GM19025 (cell line): ENCODE measurements around the gene NAV1.

Source experiments
- ATAC-seq: cut with Tn5 transposase; IDR thresholded peaks from one replicate; pipeline ENCODE4 v1.9.1; 2021; ENCODE audit warnings: mild to moderate bottlenecking, low read depth, moderate library complexity; ENCODE audit not compliant: unreplicated experiment

NAV1 gene

GRCh38 chr1:201503397-201504176 is 35.3 kb upstream of the NAV1 start:
- no peak for ATAC-seq

DNA sequence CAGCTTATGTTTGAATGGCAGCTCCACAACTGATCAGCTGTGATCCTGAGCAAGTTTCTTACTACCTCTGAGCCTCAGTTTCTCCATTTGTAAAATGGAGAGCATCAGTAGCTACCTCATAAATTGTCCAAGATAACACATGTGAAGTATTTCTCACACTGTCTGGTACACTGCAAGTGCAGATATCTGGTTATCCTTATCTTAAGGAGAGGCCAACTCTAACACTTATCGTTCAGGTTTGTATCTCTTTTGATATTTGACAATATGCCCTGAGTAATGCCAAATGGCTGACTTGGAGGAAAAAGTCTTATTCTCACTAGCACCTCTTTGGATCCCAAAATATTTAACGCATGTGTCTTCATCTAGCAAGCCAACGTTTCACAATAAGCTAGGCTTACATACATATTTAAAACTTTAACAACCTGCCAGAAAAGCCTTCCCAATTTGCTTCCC is 34.7 kb upstream of the NAV1 start:
- no peak for ATAC-seq

- no peak for ATAC-seq
Measured at GRCh38 chr1:201504799-201505502, 34.0 kb upstream of the NAV1 start.

DNA sequence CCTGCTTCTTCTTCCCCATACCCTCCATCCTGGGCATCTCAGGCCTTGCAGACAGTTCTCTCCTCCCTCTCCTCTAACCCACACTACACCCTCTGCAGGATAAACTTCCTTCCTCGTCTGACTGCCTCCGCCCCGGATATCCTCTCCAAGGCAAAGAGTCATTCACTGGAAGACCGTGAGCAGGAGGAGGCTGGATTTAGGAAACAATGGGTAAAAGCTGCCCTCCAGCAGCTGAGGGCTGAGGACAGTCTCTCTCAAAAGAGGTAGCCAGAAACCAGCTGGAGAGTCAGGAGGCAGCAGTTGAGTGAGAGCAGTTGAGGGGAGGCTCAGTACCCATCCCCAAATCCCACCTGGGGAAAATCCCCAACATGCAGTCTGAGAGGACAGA is 33.4 kb upstream of the NAV1 start:
- no peak for ATAC-seq

DNA sequence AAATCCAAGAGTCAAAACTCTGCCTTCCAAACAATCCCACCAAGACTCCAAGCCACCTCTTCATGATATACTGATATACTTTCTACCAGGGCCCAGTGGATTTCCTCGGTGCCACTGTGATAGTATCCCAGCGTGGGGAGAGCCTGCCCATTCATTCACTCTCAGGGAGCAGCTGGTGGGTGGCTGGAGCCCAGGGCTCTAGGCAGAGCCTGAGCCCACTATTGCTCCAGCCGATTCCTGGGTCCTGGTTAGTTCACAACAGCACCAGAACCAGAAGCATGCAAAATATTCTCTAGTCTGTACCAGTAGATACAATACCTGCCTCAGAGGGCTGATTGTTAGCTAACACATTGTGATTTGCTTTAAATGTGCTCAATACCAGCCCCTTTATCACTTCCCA is 32.8 kb upstream of the NAV1 start:
- ATAC-seq, result no peak

DNA sequence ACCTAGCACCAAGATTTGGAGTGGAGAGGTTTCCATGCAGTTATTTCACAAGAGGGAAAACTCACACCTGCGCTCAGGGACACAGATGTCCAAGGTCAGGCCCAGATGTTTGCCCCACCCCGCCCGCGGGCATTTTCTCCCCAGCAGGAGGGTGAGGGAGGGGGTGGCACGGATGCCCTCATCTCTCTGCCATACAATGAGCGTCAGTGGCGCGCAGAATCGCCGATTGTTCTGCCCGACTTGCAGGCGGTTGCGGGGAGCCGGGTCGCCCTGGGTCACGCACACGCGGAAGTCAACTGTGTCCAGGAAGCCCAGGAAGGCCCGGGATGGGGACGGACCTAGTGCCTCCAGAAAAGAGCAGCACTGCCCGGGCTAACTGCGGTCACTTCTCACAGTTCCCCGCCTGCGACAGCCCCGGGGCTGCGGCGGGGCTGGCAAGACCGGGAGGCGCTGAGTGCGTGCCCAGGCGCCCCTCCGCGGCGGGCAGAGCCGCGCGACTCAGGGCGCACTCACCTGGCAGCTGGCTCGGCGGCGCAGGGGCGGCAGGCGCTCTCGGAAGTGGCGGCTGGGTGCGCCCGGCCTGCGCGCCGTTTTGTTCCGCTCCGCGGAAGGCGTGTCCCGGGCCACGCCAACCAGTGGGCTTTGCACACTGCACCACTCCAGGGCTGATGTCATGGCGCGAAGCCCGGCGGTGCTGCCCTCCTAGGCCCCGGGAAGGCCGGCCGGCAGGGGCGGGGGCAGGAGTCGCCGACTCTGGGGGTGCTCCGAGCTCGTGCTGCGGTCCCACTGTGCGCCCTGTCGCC is 32.2 kb upstream of the NAV1 start, which contains the start of gene CSRP1:
Gene CSRP1 (minus strand): TSS at position 567 of the 803 bp plus-strand sequence. CDS start 10,820 bp downstream, outside the sequence.
- peak; percentile 91 for ATAC-seq

- no peak for ATAC-seq
Measured at GRCh38 chr1:201507360-201507675, 31.6 kb upstream of the NAV1 start.

GRCh38 chr1:201508809-201509208 is 30.1 kb upstream of the NAV1 start:
- no peak for ATAC-seq

DNA sequence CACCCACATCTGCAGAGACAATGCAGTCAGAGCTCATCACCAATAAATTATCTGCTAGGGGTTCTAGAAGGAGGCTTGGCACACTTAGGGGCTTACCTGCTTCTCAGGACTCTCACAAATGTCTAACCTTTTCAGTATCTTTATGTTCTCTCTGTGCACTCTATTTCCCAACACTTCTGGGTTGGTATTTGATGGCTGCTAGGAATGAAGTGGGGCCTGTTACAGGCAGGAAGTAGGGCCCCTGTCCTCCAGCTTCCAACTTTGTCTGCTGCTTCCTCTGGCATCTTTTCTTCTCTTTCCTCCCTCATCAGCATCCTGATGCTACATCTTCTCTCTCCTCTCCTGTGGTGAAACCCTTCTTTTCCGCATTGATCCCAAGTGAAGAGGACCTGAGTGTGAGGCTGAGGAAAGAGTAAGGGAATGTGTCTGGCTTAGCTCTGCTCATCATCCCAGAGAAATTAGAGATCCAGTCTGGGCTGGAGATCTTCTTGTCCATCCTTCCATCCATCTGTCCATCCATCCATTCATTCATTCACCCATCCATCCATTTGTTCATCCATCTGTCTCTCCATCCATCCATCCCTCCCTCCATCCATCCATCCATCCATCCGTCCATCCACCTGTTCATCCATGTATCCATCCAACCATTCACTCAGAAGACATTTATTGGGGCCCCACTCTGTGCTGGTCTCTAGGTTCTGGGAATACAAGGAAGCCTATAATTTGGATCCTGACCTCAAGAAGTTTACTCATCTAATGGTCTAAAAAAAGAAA is 29.1 kb upstream of the NAV1 start:
- ATAC-seq, result no peak

- no peak for ATAC-seq
Measured at GRCh38 chr1:201510734-201511133, 28.2 kb upstream of the NAV1 start.

DNA sequence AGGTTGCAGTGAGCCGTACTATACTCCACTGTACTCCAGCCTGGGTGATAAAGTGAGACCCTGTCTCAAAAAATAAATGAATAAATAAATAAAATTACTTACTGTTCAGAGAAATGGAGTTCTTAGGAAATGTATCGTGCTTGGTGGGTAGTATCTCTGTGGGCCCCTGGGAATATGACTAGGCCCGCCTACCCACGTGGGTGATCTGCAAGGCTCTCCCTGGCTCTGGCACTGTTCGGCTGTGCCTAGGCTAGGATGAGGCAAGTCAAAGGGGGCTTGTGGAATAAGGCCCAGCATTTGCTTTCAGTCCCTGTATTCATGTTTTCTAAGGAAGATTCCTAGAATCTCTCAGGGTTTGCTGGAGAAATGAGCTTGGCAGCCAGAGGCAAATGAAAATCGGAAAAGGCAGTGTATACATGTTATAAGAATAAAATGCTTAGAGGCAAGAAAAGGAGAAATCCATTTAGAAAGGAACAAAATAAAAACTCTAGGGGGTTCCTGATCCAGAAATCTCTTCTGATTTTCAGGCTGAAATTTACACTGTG is 27.5 kb upstream of the NAV1 start:
- no peak for ATAC-seq

GRCh38 chr1:201511941-201512539 is 26.9 kb upstream of the NAV1 start:
- no peak for ATAC-seq

- ATAC-seq, result no peak
Measured at GRCh38 chr1:201513498-201514243, 25.3 kb upstream of the NAV1 start.

DNA sequence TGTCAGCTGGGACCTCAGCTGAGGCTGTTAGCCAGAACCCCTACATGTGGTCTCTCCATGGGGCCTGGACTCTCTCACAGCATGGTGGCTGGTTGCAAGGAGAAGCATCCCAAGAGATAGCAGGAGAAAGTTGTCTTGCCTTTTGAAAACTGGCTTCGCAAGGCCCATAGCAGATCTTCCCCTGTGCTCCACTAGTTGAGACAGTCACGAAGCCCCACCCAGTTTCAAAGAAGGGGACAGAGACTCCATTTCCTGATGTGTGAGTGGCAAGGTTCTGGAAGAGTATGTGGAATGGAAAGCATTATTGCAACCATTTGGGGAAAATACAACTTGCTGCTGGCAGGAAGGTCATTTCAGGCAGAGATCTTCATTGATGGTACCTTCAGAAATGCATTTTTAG is 24.5 kb upstream of the NAV1 start:
- no peak for ATAC-seq

GRCh38 chr1:201515062-201515750 is 23.7 kb upstream of the NAV1 start:
- ATAC-seq, result no peak

DNA sequence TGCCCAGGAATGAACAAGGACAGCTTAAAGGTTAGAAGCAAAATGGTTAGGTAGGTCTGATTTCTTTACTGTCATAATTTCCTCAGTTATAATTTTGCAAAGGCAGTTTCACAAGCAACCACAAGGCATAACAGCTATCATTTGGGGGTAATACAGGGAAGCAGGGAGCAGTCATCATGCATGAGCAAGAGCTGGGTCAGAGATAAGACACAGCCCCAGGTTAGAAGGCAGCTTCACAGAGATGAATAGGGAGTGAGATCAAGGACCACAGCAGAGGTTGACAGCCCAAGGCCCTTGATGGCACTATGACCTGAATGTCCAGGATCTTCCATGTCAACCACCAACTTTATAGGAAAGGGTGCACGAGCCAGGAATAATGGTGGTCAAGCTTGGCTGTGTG is 23.0 kb upstream of the NAV1 start:
- ATAC-seq, result no peak

DNA sequence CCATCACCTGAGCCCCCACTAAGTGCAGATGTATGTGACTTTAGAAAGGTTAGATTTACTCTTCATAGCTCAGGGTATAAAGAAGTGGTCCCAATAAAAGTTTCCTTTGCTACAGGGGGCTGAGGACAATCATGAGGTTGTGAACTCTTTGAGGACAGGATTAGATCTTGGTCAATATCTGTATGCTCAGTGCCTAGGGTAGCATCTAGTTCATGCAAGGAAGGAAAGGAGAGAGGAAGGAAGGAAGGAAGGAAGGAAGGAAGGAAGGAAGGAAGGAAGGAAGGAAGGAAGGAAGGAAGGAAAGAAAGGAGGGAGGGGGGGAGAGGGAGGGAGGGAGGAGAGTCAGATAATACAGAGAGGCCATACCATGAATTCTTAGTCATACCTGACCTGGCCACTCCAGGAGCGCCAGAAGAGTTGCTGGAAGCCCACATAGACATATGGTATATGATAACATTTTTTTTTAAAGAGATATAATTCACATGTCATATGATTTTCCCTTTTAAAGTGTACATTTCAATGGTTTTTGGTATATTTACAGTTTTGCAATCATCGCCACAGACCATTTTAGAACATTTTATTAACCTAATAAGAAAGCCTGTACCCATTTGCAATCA is 22.3 kb upstream of the NAV1 start:
- no peak for ATAC-seq

- no peak for ATAC-seq
Measured at GRCh38 chr1:201517631-201518030, 21.3 kb upstream of the NAV1 start.
